Measurements from ENCODE around the gene SDR39U1.

Gene SDR39U1

DNA sequence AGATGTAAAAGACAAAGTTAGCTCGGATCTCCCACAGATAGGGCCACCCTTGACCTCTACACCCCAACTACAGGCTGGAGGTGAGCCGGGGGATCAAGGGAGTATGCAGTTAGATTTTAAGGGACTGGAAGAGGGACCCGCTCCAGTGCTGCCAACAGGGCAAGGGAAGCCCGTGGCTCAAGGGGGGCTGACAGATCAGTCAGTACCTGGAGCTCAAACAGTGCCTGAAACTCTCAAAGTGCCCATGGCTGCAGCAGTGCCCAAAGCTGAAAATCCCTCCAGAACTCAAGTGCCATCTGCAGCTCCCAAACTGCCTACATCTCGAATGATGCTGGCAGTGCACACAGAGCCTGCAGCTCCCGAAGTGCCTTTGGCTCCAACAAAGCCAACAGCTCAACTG is 33.4 kb downstream of the SDR39U1 start:
- H3K9ac ChIP-seq (ENCODE audit: insufficient read length) = no peak overlapping the region
- no peaks in the 10 kb centered on the region for H3K9me3 ChIP-seq (ENCODE audit: low read depth, low read length)
- no peak overlapping the region for H3K27ac ChIP-seq
- no peak for DNase-seq (ENCODE audit: low read depth, low spot score)
- TF ChIP-seq EZH2 (IDR thresholded peaks at IDR 0.05) (no peak), POLR2AphosphoS5 (IDR thresholded peaks at IDR 0.05; ENCODE audit: borderline replicate concordance, low read depth, low read length) (no peak), FOXP2 (optimal IDR thresholded peaks at IDR 0.05; ENCODE audit: control extremely low read depth, extremely low read length, insufficient read depth) (no peak)
- peaks cover 32% of the 10 kb centered on the region for H3K36me3 ChIP-seq (ENCODE audit: insufficient read depth, low read length)
- H3K4me3 ChIP-seq = no peak overlapping the region

DNA sequence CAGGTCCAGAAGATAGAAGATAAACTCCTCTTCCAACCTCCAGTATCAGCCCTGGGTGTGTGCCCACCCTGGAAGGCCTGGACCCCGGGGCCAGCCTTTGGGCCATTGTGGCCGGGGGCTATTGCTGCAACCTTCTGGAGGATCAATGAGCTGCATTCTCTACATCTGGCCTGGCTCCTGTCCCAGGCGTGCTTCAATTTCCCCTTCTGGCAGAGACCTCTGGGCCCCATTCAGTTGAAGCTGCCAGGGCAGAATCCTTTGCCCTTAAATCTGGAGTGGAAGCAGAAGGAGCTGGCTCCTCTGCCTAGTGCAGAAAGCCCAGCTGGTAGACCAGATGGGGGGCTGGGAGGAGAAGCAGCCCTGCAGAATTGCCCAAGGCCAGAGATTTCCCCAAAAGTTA is 33.8 kb downstream of the SDR39U1 start:
- H3K9ac ChIP-seq (ENCODE audit: insufficient read length) = no peak overlapping the region
- H3K4me3 ChIP-seq = no peak overlapping the region
- H3K36me3 ChIP-seq (ENCODE audit: insufficient read depth, low read length) = peaks cover 30% of the 10 kb centered on the region
- no peak for TF ChIP-seq POLR2AphosphoS5 (IDR thresholded peaks at IDR 0.05; ENCODE audit: borderline replicate concordance, low read depth, low read length)
- no peak for TF ChIP-seq EZH2 (IDR thresholded peaks at IDR 0.05)
- TF ChIP-seq FOXP2 (optimal IDR thresholded peaks at IDR 0.05; ENCODE audit: control extremely low read depth, extremely low read length, insufficient read depth) = no peak
- H3K9me3 ChIP-seq (ENCODE audit: low read depth, low read length) = no peaks in the 10 kb centered on the region
- no peak for DNase-seq (ENCODE audit: low read depth, low spot score)
- no peak overlapping the region for H3K27ac ChIP-seq

DNA sequence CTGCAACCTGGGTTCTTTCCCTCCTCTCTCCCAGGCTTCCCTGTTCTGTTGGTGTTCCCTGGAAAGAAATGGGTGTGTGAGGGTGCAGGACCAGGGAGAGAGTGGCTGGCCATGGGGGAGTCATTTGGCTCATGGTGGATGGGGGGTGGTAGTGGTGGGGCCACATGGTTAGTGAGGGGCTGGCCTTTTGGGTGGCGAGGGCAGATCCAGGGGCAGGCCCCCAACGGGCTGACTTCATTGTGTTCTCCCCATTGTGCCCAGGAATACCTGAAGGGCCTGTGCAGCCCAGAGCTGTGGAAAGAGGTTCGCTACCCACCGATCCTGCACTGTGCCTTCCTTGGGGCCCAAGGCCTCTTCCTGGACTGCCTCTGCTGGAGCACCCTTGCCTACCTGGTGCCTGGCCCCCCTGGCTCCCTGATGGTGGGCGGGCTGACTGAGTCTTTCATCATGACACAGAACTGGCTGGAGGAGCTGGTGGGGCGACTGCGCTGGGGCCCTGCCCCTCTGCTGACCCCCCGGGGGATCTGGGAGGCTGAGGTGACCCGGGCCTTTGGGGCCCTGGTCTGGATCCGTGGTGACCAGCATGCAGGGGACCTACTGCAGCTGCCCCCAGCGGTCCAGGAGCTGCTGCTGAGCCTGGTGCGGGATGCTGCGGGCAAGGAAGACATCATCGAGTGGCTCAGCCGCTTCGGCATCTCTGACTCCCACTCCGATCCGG is 34.8 kb downstream of the SDR39U1 start:
- no peak overlapping the region for H3K27ac ChIP-seq
- no peak for DNase-seq (ENCODE audit: low read depth, low spot score)
- TF ChIP-seq FOXP2 (optimal IDR thresholded peaks at IDR 0.05; ENCODE audit: control extremely low read depth, extremely low read length, insufficient read depth) = no peak
- TF ChIP-seq POLR2AphosphoS5 (IDR thresholded peaks at IDR 0.05; ENCODE audit: borderline replicate concordance, low read depth, low read length) = no peak
- no peak for TF ChIP-seq EZH2 (IDR thresholded peaks at IDR 0.05)
- no peak overlapping the region for H3K4me3 ChIP-seq
- H3K9me3 ChIP-seq (ENCODE audit: low read depth, low read length) = no peaks in the 10 kb centered on the region
- peaks cover 21% of the 10 kb centered on the region for H3K36me3 ChIP-seq (ENCODE audit: insufficient read depth, low read length)
- no peak overlapping the region for H3K9ac ChIP-seq (ENCODE audit: insufficient read length)

DNA sequence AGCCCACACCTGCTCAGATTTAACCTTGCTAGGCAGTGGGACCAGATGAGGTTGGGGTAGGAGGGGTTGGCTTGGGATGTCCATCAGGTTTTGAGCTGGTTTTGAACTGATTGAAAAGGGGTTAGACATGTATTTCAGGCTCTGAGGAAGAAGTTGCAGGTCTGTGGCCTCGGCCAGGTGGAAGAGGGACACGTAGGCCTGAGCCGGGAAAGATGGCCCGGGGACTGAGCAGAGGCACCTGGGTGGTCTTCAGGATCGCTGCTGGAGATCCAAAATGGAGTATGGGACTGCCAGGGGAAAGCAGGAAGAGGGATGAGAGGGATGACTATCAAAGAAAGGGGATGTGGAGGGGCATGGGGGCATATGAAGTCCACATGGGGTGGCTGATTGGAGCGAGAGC is 36.2 kb downstream of the SDR39U1 start:
- no peak for TF ChIP-seq FOXP2 (optimal IDR thresholded peaks at IDR 0.05; ENCODE audit: control extremely low read depth, extremely low read length, insufficient read depth)
- no peak for TF ChIP-seq EZH2 (IDR thresholded peaks at IDR 0.05)
- no peak overlapping the region for H3K4me3 ChIP-seq

DNA sequence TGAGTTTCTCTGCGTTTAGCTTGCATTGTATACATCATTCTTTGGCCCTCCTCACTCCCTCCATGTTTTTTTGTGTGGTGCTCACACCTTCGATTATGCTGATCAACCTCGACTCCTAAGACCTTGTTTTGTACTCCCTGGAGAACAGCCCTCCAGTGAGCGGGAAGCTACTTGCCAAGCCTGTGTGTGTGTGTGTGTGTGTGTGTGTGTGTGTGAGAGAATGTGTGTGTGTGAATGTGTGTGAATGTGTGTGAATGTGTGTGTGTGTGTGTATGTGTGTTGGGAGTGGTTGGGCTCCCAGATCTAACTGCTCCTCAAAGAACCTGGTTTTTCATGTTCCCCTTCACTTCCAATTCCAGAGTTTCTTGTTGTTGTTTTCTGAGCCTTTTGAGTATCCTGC is 37.8 kb downstream of the SDR39U1 start:
- Histone ChIP-seq H3K9ac (ENCODE audit: insufficient read length) (no peak overlapping the region), H3K36me3 (ENCODE audit: insufficient read depth, low read length) (peaks cover 16% of the 10 kb centered on the region), H3K9me3 (ENCODE audit: low read depth, low read length) (no peaks in the 10 kb centered on the region), H3K4me3 (no peak overlapping the region), H3K27ac (no peak overlapping the region)
- no peak for DNase-seq (ENCODE audit: low read depth, low spot score)
- TF ChIP-seq FOXP2 (optimal IDR thresholded peaks at IDR 0.05; ENCODE audit: control extremely low read depth, extremely low read length, insufficient read depth) = no peak
- no peak for TF ChIP-seq POLR2AphosphoS5 (IDR thresholded peaks at IDR 0.05; ENCODE audit: borderline replicate concordance, low read depth, low read length)
- TF ChIP-seq EZH2 (IDR thresholded peaks at IDR 0.05) = no peak

More for the DNA sequence above, 36.2 kb downstream of the SDR39U1 start:
- no peak overlapping the region for H3K9ac ChIP-seq (ENCODE audit: insufficient read length)
- no peak for DNase-seq (ENCODE audit: low read depth, low spot score)
- no peaks in the 10 kb centered on the region for H3K9me3 ChIP-seq (ENCODE audit: low read depth, low read length)
- H3K27ac ChIP-seq = no peak overlapping the region
- H3K36me3 ChIP-seq (ENCODE audit: insufficient read depth, low read length) = peaks cover 16% of the 10 kb centered on the region

DNA sequence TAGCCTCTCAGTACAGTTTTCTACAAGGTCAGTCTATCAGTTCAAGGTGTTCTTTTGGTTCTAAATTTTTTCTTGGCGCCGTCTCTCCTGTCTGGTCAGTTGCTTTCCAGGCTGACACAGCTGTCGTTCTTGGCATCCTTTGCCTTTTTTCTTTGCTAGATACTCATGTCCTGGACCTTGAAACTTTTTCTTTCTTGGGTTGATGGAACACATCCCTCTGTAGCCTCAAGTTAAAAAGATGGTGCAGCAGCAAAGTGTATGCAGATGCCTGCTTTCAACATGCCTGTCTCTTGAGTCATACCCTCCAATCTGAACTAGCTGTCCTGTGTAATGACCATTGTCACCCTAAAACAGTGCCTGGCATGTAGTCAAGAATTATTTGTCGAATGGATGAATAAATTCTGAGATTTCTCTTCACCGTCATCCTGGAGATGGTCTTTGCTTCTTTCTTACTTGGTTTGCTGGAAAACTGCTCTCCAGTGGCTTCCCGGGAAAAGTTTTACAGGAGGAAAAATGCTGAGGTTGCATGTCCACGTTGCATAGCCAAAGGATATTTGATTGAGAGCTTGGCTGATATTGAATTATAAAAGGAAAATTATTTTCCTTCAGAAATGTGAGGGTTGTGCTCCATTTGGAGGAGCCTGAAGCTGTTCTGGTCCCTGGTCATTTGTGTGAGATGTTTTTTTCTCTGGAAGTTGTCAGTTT is 39.1 kb downstream of the SDR39U1 start:
- no peak for DNase-seq (ENCODE audit: low read depth, low spot score)
- no peak for TF ChIP-seq EZH2 (IDR thresholded peaks at IDR 0.05)
- no peak for TF ChIP-seq FOXP2 (optimal IDR thresholded peaks at IDR 0.05; ENCODE audit: control extremely low read depth, extremely low read length, insufficient read depth)
- TF ChIP-seq POLR2AphosphoS5 (IDR thresholded peaks at IDR 0.05; ENCODE audit: borderline replicate concordance, low read depth, low read length) = no peak
- no peaks in the 10 kb centered on the region for H3K9me3 ChIP-seq (ENCODE audit: low read depth, low read length)
- no peak overlapping the region for H3K4me3 ChIP-seq
- no peak overlapping the region; the same call in 1 of the 2 replicates for H3K27ac ChIP-seq
- peaks cover 10% of the 10 kb centered on the region for H3K36me3 ChIP-seq (ENCODE audit: insufficient read depth, low read length)
- no peak overlapping the region for H3K9ac ChIP-seq (ENCODE audit: insufficient read length)

DNA sequence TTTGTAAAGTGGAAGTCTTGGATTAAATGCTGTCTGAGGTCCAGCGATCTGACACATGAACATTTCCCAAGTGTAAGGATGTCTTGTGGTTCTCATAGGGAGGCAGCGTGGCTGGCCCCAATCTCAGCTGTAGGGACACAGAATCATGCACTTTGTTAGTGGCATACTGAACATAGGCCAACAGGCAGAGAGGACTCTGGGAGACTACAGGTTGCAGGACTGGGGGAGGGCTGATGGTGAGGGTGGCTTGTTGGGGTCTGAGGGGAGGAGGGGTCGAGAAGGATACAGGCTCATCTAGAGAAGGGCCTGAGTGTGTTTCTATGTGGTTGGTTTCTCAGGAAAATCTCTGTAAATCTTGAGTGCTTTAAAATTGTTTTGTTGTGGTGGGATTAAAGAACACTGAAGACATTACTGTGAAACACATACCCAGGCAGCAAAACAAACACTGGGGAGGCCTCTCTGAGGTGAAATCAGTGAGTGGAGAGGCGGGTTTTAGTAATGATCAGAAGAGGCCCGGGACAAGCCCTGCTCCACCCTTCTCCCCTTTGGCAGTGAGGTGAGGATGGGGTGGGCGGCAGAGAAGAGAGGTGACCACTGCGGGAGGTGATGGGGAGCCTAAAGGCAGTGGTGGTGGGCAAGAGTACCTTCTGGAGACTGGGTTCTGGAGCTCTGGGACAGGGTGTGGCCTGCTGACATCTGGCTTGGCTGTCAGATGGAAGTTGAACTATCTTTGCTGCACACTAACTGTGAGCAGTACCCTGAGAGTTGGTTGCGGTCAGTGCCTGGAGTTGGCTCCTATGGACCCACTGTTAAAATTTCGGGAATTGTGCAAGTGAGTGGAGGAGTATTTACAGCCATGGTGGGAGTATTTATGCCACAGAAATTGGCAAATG is 40.5 kb downstream of the SDR39U1 start:
- Histone ChIP-seq H3K9ac (ENCODE audit: insufficient read length) (no peak overlapping the region), H3K4me3 (peak overlapping the region; percentile 16; the same call in 1 of the 2 replicates), H3K27ac (peak overlapping the region; percentile 32; the same call in 1 of the 2 replicates), H3K36me3 (ENCODE audit: insufficient read depth, low read length) (peaks cover 4% of the 10 kb centered on the region), H3K9me3 (ENCODE audit: low read depth, low read length) (no peaks in the 10 kb centered on the region)
- no peak for TF ChIP-seq POLR2AphosphoS5 (IDR thresholded peaks at IDR 0.05; ENCODE audit: borderline replicate concordance, low read depth, low read length)
- no peak for TF ChIP-seq EZH2 (IDR thresholded peaks at IDR 0.05)
- TF ChIP-seq FOXP2 (optimal IDR thresholded peaks at IDR 0.05; ENCODE audit: control extremely low read depth, extremely low read length, insufficient read depth) = no peak
- no peak for DNase-seq (ENCODE audit: low read depth, low spot score)
